NT2/D1 (cell line): ENCODE measurements around the gene PLEKHA7.
"Not testable (repeated sequence)": the region's sequence is repeated elsewhere in the genome, so short reads cannot be mapped to it uniquely, and the experiment has no call there.

ENCODE experiments used
- DNase-seq: peaks from one replicate; pipeline ENCODE4 v3.0.0-alpha.2; 2011; ENCODE audit warnings: low read depth, low spot score
- H3K27me3 ChIP-seq: 2 replicates; pipeline ENCODE4 v1.6.0; 2011; ENCODE audit warnings: mild to moderate bottlenecking; ENCODE audit not compliant: insufficient read length, insufficient read depth
- H3K36me3 ChIP-seq: 2 replicates; pipeline ENCODE4 v1.6.1; 2011; ENCODE audit warnings: mild to moderate bottlenecking, low read length, mixed read lengths; ENCODE audit not compliant: insufficient read depth, insufficient read length
- H3K4me1 ChIP-seq: 2 replicates; pipeline ENCODE4 v1.5.1; 2011; ENCODE audit not compliant: insufficient read depth, insufficient read length
- H3K4me3 ChIP-seq: 2 replicates; pipeline ENCODE4 v1.5.1; 2011; ENCODE audit warnings: low read depth; ENCODE audit not compliant: insufficient read length
- H3K9ac ChIP-seq: 2 replicates; pipeline ENCODE4 v1.6.0; 2011; ENCODE audit warnings: low read depth; ENCODE audit not compliant: insufficient read length
- H3K9me3 ChIP-seq: 2 replicates; pipeline ENCODE4 v1.5.1; 2011; ENCODE audit warnings: mild to moderate bottlenecking, low read length; ENCODE audit not compliant: insufficient read depth
- SUZ12 ChIP-seq: IDR thresholded peaks from 2 replicates; pipeline ENCODE4 v1.6.1; 2011; ENCODE audit not compliant: insufficient read length, insufficient read depth; ENCODE audit errors: extremely low read depth
- YY1 ChIP-seq: IDR thresholded peaks from 2 replicates; pipeline ENCODE4 v1.6.1; 2011; ENCODE audit not compliant: insufficient read length, insufficient read depth
- ZNF274 ChIP-seq: IDR thresholded peaks from 2 replicates; pipeline ENCODE4 v1.6.1; 2011; ENCODE audit warnings: mild to moderate bottlenecking, low read depth, low read length

Gene PLEKHA7

GRCh38 chr11:16963316-16963876 is 50.8 kb downstream of the PLEKHA7 start:
- Histone ChIP-seq H3K27me3 (no peaks in the 10 kb centered on the region), H3K4me3 (no peak overlapping the region), H3K36me3 (no peaks in the 10 kb centered on the region), H3K4me1 (no peaks in the 10 kb centered on the region), H3K9ac (no peak overlapping the region), H3K9me3 (no peaks in the 10 kb centered on the region)
- no peak for TF ChIP-seq ZNF274
- TF ChIP-seq SUZ12: no peak
- TF ChIP-seq YY1: no peak
- no peak for DNase-seq

DNA sequence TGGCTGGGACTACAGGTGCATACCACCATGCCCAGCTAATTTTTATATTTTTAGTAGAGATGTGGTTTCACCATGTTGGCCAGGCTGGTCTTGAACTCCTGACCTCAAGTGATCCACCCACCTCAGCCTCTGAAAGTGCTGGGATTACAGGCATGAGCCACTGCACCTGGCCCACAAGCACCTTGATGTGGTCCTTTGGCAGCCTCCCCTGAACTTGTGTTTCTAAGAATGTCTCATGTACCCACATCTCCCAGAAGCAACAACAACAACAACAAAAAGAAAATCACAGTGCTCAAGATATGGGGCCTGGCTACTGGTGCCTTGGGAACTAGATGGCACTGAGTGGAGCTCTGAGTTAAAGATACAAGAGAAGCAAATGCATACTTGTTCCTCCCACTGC is 51.6 kb downstream of the PLEKHA7 start:
- not testable (repeated sequence) for H3K27me3 ChIP-seq, H3K4me1 ChIP-seq, DNase-seq, H3K9ac ChIP-seq, H3K36me3 ChIP-seq, H3K4me3 ChIP-seq, H3K9me3 ChIP-seq

DNA sequence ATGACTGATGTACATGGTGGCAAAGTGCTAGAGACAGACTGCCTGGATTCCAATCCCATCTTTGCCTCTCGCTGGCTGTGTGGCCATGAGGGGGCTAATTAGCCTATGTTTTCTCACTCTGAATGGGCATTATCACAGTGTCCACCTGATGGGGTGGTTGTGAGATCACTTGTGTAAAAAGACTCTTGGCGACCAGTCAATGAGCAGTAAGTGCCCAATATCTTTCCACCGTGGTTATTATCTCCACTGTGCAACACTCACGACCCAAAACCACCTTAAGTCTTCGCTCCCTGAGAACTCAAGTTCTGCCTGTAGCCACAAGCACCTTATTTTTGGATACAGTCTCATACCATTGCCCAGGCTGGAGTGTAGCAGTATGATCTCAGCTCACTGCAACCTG is 52.1 kb downstream of the PLEKHA7 start:
- DNase-seq: no peak
- H3K4me1 ChIP-seq: no peaks in the 10 kb centered on the region
- TF ChIP-seq ZNF274 (no peak), SUZ12 (no peak), YY1 (no peak)

GRCh38 chr11:16960250-16960649 is 54.0 kb downstream of the PLEKHA7 start:
- DNase-seq: no peak

More for the DNA sequence above, 52.1 kb downstream of the PLEKHA7 start:
- Histone ChIP-seq H3K9me3 (no peaks in the 10 kb centered on the region), H3K9ac (no peak overlapping the region), H3K4me3 (no peak overlapping the region), H3K36me3 (no peaks in the 10 kb centered on the region), H3K27me3 (no peaks in the 10 kb centered on the region)

DNA sequence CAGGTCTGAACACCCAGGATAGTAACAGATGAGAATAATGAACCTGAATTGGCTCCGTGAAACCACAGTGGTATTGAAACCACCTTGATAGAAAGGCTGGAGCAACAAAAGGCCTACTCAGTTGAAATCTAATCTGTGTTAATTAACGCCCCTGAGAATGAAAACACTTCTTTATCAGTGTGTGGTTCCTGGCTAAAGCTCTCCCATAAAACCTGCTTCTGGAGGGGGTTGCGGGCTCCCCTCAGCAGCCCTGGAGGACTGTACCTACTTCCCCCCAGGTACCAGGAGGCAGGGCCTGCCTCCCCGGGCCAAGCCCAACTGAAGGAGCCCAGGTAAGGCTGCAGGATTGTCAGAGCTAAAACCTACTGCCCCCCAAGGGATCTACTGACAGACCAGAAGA is 54.6 kb downstream of the PLEKHA7 start:
- H3K36me3 ChIP-seq: no peaks in the 10 kb centered on the region
- H3K4me3 ChIP-seq: no peak overlapping the region
- H3K9me3 ChIP-seq: no peaks in the 10 kb centered on the region
- H3K9ac ChIP-seq: no peak overlapping the region
- TF ChIP-seq ZNF274 (no peak), YY1 (no peak), SUZ12 (no peak)
- no peaks in the 10 kb centered on the region for H3K27me3 ChIP-seq
- H3K4me1 ChIP-seq: no peaks in the 10 kb centered on the region
- DNase-seq: no peak

More at GRCh38 chr11:16960250-16960649, 54.0 kb downstream of the PLEKHA7 start:
- no peak for TF ChIP-seq ZNF274
- TF ChIP-seq YY1: no peak
- no peak for TF ChIP-seq SUZ12
- Histone ChIP-seq H3K27me3 (no peaks in the 10 kb centered on the region), H3K9ac (no peak overlapping the region), H3K4me3 (no peak overlapping the region), H3K9me3 (no peaks in the 10 kb centered on the region), H3K4me1 (no peaks in the 10 kb centered on the region), H3K36me3 (no peaks in the 10 kb centered on the region)

- Histone ChIP-seq H3K4me3 (no peak overlapping the region), H3K36me3 (no peaks in the 10 kb centered on the region), H3K9me3 (no peaks in the 10 kb centered on the region), H3K27me3 (no peaks in the 10 kb centered on the region), H3K9ac (no peak overlapping the region), H3K4me1 (no peaks in the 10 kb centered on the region)
- TF ChIP-seq SUZ12 (no peak), YY1 (no peak), ZNF274 (no peak)
- DNase-seq: no peak
Observed at GRCh38 chr11:16958833-16959232, 55.4 kb downstream of the PLEKHA7 start.

- no peak overlapping the region for H3K9ac ChIP-seq
- TF ChIP-seq SUZ12: no peak
- no peak for TF ChIP-seq YY1
- no peak for TF ChIP-seq ZNF274
- no peaks in the 10 kb centered on the region for H3K27me3 ChIP-seq
- no peak for DNase-seq
- no peak overlapping the region for H3K4me3 ChIP-seq
- no peaks in the 10 kb centered on the region for H3K4me1 ChIP-seq
- H3K36me3 ChIP-seq: no peaks in the 10 kb centered on the region
- no peaks in the 10 kb centered on the region for H3K9me3 ChIP-seq
Observed at GRCh38 chr11:16956538-16957153, 57.6 kb downstream of the PLEKHA7 start.

DNA sequence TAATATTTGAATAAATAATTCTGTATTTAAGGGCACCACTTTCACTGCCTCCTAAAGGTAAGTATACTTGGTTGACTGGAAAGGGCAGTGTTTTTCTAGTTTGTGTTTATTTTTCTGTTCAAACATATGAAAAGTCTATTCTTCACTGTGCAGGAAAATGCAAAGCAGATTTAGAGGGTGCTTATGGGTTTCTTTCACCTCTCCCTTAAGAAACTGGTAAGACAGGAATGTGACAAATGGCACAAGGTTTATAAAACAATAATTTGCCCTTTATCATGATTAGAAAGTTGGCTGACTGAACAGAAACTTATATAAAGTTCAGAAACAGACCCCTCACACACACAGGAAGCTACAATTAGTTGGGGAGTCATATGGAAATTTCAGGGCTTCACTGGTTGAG is 60.6 kb downstream of the PLEKHA7 start:
- H3K4me1 ChIP-seq: no peaks in the 10 kb centered on the region
- H3K9me3 ChIP-seq: no peaks in the 10 kb centered on the region
- no peak overlapping the region for H3K9ac ChIP-seq
- no peak overlapping the region for H3K4me3 ChIP-seq
- no peak for TF ChIP-seq ZNF274
- no peak for TF ChIP-seq YY1
- no peak for TF ChIP-seq SUZ12
- no peak for DNase-seq
- H3K36me3 ChIP-seq: no peaks in the 10 kb centered on the region
- no peaks in the 10 kb centered on the region for H3K27me3 ChIP-seq
